Activated CD4-positive, alpha-beta memory T cell treated with anti-CD3 and anti-CD28 coated beads for 36 hours (primary cell): ENCODE results near the gene CARMIL1. TPM values are rescaled to one million over a fixed set of nuclear protein-coding genes. Genes with fewer than 3 reads are reported as not detected.
A peak's percentile ranks its signal among the peaks of the same experiment; 100 is the strongest.

Source experiments
- CTCF ChIA-PET: fragments of 350-600 bp; sonication (Branson Sonifier 250); formaldehyde crosslinking; loops from one replicate; lab custom pipeline; 2021; ENCODE audit warnings: antibody characterized with exemption, inconsistent platforms; lab: Charles Lee
- POLR2A ChIA-PET: fragments of 350-600 bp; sonication (Branson Sonifier 250); formaldehyde crosslinking; loops from one replicate; lab custom pipeline; 2021; ENCODE audit warnings: antibody characterized with exemption; lab: Charles Lee
- DNase-seq: peaks from one replicate; pipeline ENCODE4 v3.0.0-alpha.2; 2020
- H3K27ac Mint-ChIP-seq: one replicate; pipeline ENCODE4 v1.8.0; 2021; ENCODE audit warnings: mixed read lengths
- H3K27me3 Mint-ChIP-seq: one replicate; pipeline ENCODE4 v1.8.0; 2021; ENCODE audit warnings: mixed read lengths
- H3K36me3 Mint-ChIP-seq: one replicate; pipeline ENCODE4 v1.8.0; 2021; ENCODE audit warnings: mixed read lengths
- H3K4me1 Mint-ChIP-seq: one replicate; pipeline ENCODE4 v1.8.0; 2021; ENCODE audit warnings: low read depth, mixed read lengths
- H3K4me3 Mint-ChIP-seq: one replicate; pipeline ENCODE4 v1.8.0; 2021; ENCODE audit warnings: mild to moderate bottlenecking, mixed read lengths
- H3K9me3 Mint-ChIP-seq: one replicate; pipeline ENCODE4 v1.8.0; 2021; ENCODE audit warnings: mixed read lengths
- intact Hi-C: fragments of 100-400 bp; cut with micrococcal nuclease; formaldehyde crosslinking; loops from one replicate; pipeline ENCODE4 v1.15.1; 2023
- total RNA-seq, 2 experiments: library from RNA; stranded (reverse); gene quantifications; one replicate each; pipeline ENCODE4 v1.2.3, GENCODE V29; 2021

The CARMIL1 gene
- total RNA-seq, 2 experiments from 2014 or later, result 2.4 to 2.7 TPM

- Mint-ChIP-seq H3K27me3 (peaks cover 2% of the 10 kb centered on the region), H3K9me3 (no peaks in the 10 kb centered on the region), H3K4me1 (peaks cover 28% of the 10 kb centered on the region), H3K27ac (peak overlapping the region; percentile 44), H3K4me3 (peak overlapping the region; percentile 81), H3K36me3 (no peaks in the 10 kb centered on the region)
- CTCF ChIA-PET, result interaction anchor here (0.6 to 4.7 kb wide), 16 partner anchors 13 to 739 kb away, joined by 3 to 79 read pairs (median 4); a partner anchor contains a TSS
- POLR2A ChIA-PET, result no interaction called here
- intact Hi-C loops, result loop anchor here (1.0 to 2.0 kb wide), 3 partner anchors 92 to 212 kb away; no protein-coding TSS in a partner anchor
- DNase-seq, result no peak
Observed at GRCh38 chr6:25278261-25278913, 787 bp upstream of the CARMIL1 start.

- Mint-ChIP-seq H3K4me3 (peak overlapping the region; percentile 81), H3K9me3 (no peaks in the 10 kb centered on the region), H3K36me3 (no peaks in the 10 kb centered on the region), H3K27ac (peak overlapping the region; percentile 10), H3K27me3 (no peaks in the 10 kb centered on the region), H3K4me1 (peaks cover 28% of the 10 kb centered on the region)
- ChIA-PET CTCF (interaction anchor here (0.5 to 4.7 kb wide), 16 partner anchors 8 to 276 kb away, joined by 3 to 79 read pairs (median 3); no protein-coding TSS in a partner anchor), POLR2A (no interaction called here)
- intact Hi-C loops, result loop anchor here (2.0 kb wide), 2 partner anchors 91 to 125 kb away; no protein-coding TSS in a partner anchor
- no peak for DNase-seq
Observed at GRCh38 chr6:25279748-25280343, 672 bp downstream of the CARMIL1 start.

- Mint-ChIP-seq H3K9me3 (no peaks in the 10 kb centered on the region), H3K36me3 (no peaks in the 10 kb centered on the region), H3K27ac (no peak overlapping the region), H3K4me3 (peak overlapping the region; percentile 81), H3K4me1 (peaks cover 28% of the 10 kb centered on the region), H3K27me3 (no peaks in the 10 kb centered on the region)
- DNase-seq, result peak; percentile 46
- intact Hi-C loops, result no loop called here
- ChIA-PET POLR2A (no interaction called here), CTCF (interaction anchor here (0.6 to 4.7 kb wide), 6 partner anchors 9 to 276 kb away, joined by 3 to 79 read pairs (median 8); no protein-coding TSS in a partner anchor)
Observed at GRCh38 chr6:25280344-25281074, 1.3 kb downstream of the CARMIL1 start.

GRCh38 chr6:25286891-25287290 lies 7.7 kb downstream of the CARMIL1 start:
- intact Hi-C loops, result no loop called here
- H3K27ac Mint-ChIP-seq, result no peak overlapping the region
- no peaks in the 10 kb centered on the region for H3K27me3 Mint-ChIP-seq
- CTCF ChIA-PET, result interaction anchor here (1.0 kb wide), 1 partner anchor 21 kb away, joined by 3 read pairs; no protein-coding TSS in a partner anchor
- no peak overlapping the region for H3K4me3 Mint-ChIP-seq
- POLR2A ChIA-PET, result no interaction called here
- no peaks in the 10 kb centered on the region for H3K9me3 Mint-ChIP-seq
- no peak for DNase-seq
- peaks cover 6% of the 10 kb centered on the region for H3K4me1 Mint-ChIP-seq
- no peaks in the 10 kb centered on the region for H3K36me3 Mint-ChIP-seq

GRCh38 chr6:25287941-25288340 lies 8.8 kb downstream of the CARMIL1 start:
- intact Hi-C loops, result no loop called here
- DNase-seq, result no peak
- H3K27ac Mint-ChIP-seq, result no peak overlapping the region
- no peaks in the 10 kb centered on the region for H3K27me3 Mint-ChIP-seq
- H3K36me3 Mint-ChIP-seq, result no peaks in the 10 kb centered on the region
- no peaks in the 10 kb centered on the region for H3K9me3 Mint-ChIP-seq
- POLR2A ChIA-PET, result no interaction called here
- H3K4me1 Mint-ChIP-seq, result peaks cover 3% of the 10 kb centered on the region
- H3K4me3 Mint-ChIP-seq, result no peak overlapping the region
- CTCF ChIA-PET, result no interaction called here

- Mint-ChIP-seq H3K27ac (no peak overlapping the region), H3K36me3 (no peaks in the 10 kb centered on the region), H3K27me3 (no peaks in the 10 kb centered on the region), H3K9me3 (no peaks in the 10 kb centered on the region), H3K4me1 (no peaks in the 10 kb centered on the region), H3K4me3 (no peak overlapping the region)
- intact Hi-C loops, result no loop called here
- ChIA-PET CTCF (no interaction called here), POLR2A (no interaction called here)
- no peak for DNase-seq
Observed at GRCh38 chr6:25288518-25288917, 9.3 kb downstream of the CARMIL1 start.

- H3K27me3 Mint-ChIP-seq, result no peaks in the 10 kb centered on the region
- CTCF ChIA-PET, result no interaction called here
Observed at GRCh38 chr6:25290306-25291060, 11.3 kb downstream of the CARMIL1 start.

GRCh38 chr6:25292384-25292783 lies 13.2 kb downstream of the CARMIL1 start:
- CTCF ChIA-PET, result interaction anchor here (0.6 to 0.7 kb wide), 2 partner anchors 27 to 28 kb away, joined by 3 to 8 read pairs; no protein-coding TSS in a partner anchor
- Mint-ChIP-seq H3K4me1 (no peaks in the 10 kb centered on the region), H3K4me3 (no peak overlapping the region), H3K36me3 (no peaks in the 10 kb centered on the region), H3K9me3 (no peaks in the 10 kb centered on the region), H3K27ac (no peak overlapping the region), H3K27me3 (no peaks in the 10 kb centered on the region)
- intact Hi-C loops, result no loop called here
- POLR2A ChIA-PET, result no interaction called here
- DNase-seq, result no peak

More at GRCh38 chr6:25290306-25291060, 11.3 kb downstream of the CARMIL1 start:
- Mint-ChIP-seq H3K27ac (no peak overlapping the region), H3K9me3 (no peaks in the 10 kb centered on the region), H3K4me3 (no peak overlapping the region), H3K36me3 (no peaks in the 10 kb centered on the region), H3K4me1 (no peaks in the 10 kb centered on the region)
- intact Hi-C loops, result no loop called here
- no peak for DNase-seq
- POLR2A ChIA-PET, result no interaction called here

- H3K4me1 Mint-ChIP-seq, result no peaks in the 10 kb centered on the region
- CTCF ChIA-PET, result interaction anchor here (1.4 to 1.6 kb wide), 2 partner anchors 30 to 194 kb away, joined by 5 to 6 read pairs; no protein-coding TSS in a partner anchor
- H3K4me3 Mint-ChIP-seq, result no peak overlapping the region
- intact Hi-C loops, result no loop called here
- POLR2A ChIA-PET, result no interaction called here
- H3K27ac Mint-ChIP-seq, result no peak overlapping the region
- no peaks in the 10 kb centered on the region for H3K27me3 Mint-ChIP-seq
- no peaks in the 10 kb centered on the region for H3K36me3 Mint-ChIP-seq
- H3K9me3 Mint-ChIP-seq, result no peaks in the 10 kb centered on the region
- no peak for DNase-seq
Observed at GRCh38 chr6:25295651-25296050, 16.5 kb downstream of the CARMIL1 start.

GRCh38 chr6:25296217-25296905 lies 17.2 kb downstream of the CARMIL1 start:
- Mint-ChIP-seq H3K27ac (no peak overlapping the region), H3K27me3 (no peaks in the 10 kb centered on the region), H3K36me3 (no peaks in the 10 kb centered on the region), H3K4me1 (no peaks in the 10 kb centered on the region), H3K4me3 (no peak overlapping the region), H3K9me3 (no peaks in the 10 kb centered on the region)
- no peak for DNase-seq
- ChIA-PET CTCF (interaction anchor here (1.4 kb wide), 1 partner anchor 30 kb away, joined by 6 read pairs; no protein-coding TSS in a partner anchor), POLR2A (interaction anchor here (0.5 kb wide), 1 partner anchor 40 kb away, joined by 6 read pairs; no protein-coding TSS in a partner anchor)
- intact Hi-C loops, result no loop called here

- POLR2A ChIA-PET, result no interaction called here
- intact Hi-C loops, result no loop called here
Observed at GRCh38 chr6:25297039-25297441, 17.9 kb downstream of the CARMIL1 start.

More at GRCh38 chr6:25297039-25297441, 17.9 kb downstream of the CARMIL1 start:
- H3K9me3 Mint-ChIP-seq, result no peaks in the 10 kb centered on the region
- H3K27ac Mint-ChIP-seq, result no peak overlapping the region
- CTCF ChIA-PET, result no interaction called here
- no peak overlapping the region for H3K4me3 Mint-ChIP-seq
- no peak for DNase-seq
- H3K4me1 Mint-ChIP-seq, result no peaks in the 10 kb centered on the region
- no peaks in the 10 kb centered on the region for H3K36me3 Mint-ChIP-seq
- H3K27me3 Mint-ChIP-seq, result no peaks in the 10 kb centered on the region
